PFSK-1 (cell line): ENCODE data around the gene FZD7.

Experiments
- FOXP2 ChIP-seq: optimal IDR thresholded peaks from 2 replicates; pipeline ENCODE3; 2011; ENCODE audit warnings: borderline replicate concordance, control low read depth, inconsistent platforms; ENCODE audit not compliant: insufficient read depth; ENCODE audit errors: extremely low read length, extremely low read depth
- POLR2AphosphoS5 ChIP-seq: IDR thresholded peaks from 2 replicates; pipeline ENCODE4 v1.6.1; 2012; ENCODE audit warnings: low read depth, mild to moderate bottlenecking, control low read depth, low read length, moderate library complexity
- REST ChIP-seq, 2 experiments: IDR thresholded peaks; 2 replicates each; pipeline versions ENCODE4 v1.6.1 to v1.8.0; 2011 to 2012; ENCODE audit warnings: low read depth in 2 of 2, low read length in 2 of 2, control low read depth in 1 of 2, inconsistent platforms in 1 of 2, mild to moderate bottlenecking in 1 of 2, moderate library complexity in 1 of 2; ENCODE audit not compliant: insufficient read depth in 1 of 2
- SIN3A ChIP-seq: IDR thresholded peaks from 2 replicates; pipeline ENCODE4 v1.6.1; 2012; ENCODE audit warnings: mild to moderate bottlenecking, low read length, moderate library complexity, borderline replicate concordance; ENCODE audit not compliant: insufficient read depth
- TAF1 ChIP-seq: IDR thresholded peaks from 2 replicates; pipeline ENCODE4 v1.6.1; 2012; ENCODE audit warnings: low read length, control low read depth, borderline replicate concordance; ENCODE audit not compliant: insufficient read depth

GRCh38 chr2:202049092-202049728 is 15.6 kb downstream of the FZD7 start:
- TF ChIP-seq SIN3A (no peak), REST (IDR thresholded peaks at IDR 0.05; ENCODE audit: insufficient read depth in 1 of 2, low read depth in 2 of 2, low read length in 2 of 2) (no peak), TAF1 (no peak), POLR2AphosphoS5 (no peak), FOXP2 (no peak)
